Peyer's patch (tissue), 4 donors: Measurements from ENCODE around the gene ZNF638. TPM values are rescaled to one million over a fixed set of nuclear protein-coding genes. Genes with fewer than 3 reads are reported as not detected.
"Not testable (repeated sequence)": the region's sequence is repeated elsewhere in the genome, so short reads cannot be mapped to it uniquely, and the experiment has no call there.

Source experiments
- DNase-seq, 3 donors: peaks; one replicate each; pipeline ENCODE4 v3.0.0-alpha.2; 2017 to 2019
- H3K27ac ChIP-seq, 4 donors: fragments of 200-600 bp; sonication (generic); one replicate each; pipeline ENCODE4 v1.5.1; 2016 to 2019
- H3K27me3 ChIP-seq, 2 donors: fragments of 200-600 bp; sonication (generic); one replicate each; pipeline ENCODE4 v1.5.1; 2019
- H3K36me3 ChIP-seq, 3 donors: fragments of 200-600 bp; sonication (generic); one replicate each; pipeline ENCODE4 v1.5.1; 2016 to 2019
- H3K4me1 ChIP-seq, 4 donors: fragments of 200-600 bp; sonication (generic); one replicate each; pipeline ENCODE4 v1.5.1; 2016 to 2019
- H3K4me3 ChIP-seq, 4 donors: fragments of 200-600 bp; sonication (generic); 1 replicate in 3 of 4; 2 replicates in 1 of 4; pipeline ENCODE4 v1.5.1; 2016 to 2019; ENCODE audit warnings: mild to moderate bottlenecking in 1 of 4
- H3K9me3 ChIP-seq, 4 donors: fragments of 200-600 bp; sonication (generic); one replicate each; pipeline ENCODE4 v1.5.1; 2016 to 2019; ENCODE audit warnings: mild to moderate bottlenecking in 1 of 4
- POLR2A ChIP-seq, 2 donors: fragments of 450-650 bp; IDR thresholded peaks; one replicate each; pipeline ENCODE4 v1.5.1; 2017; ENCODE audit warnings: antibody characterized with exemption in 2 of 2, mild to moderate bottlenecking in 2 of 2, moderate library complexity in 2 of 2
- total RNA-seq, 4 donors: library from RNA; depleted of rRNA; stranded (reverse); fragments of >200 nt; gene quantifications; one replicate each; pipeline ENCODE4 v1.1.0, GENCODE V29; 2016
- TF ChIP-seq, protein P1 (sequence below), 6 experiments: fragments of 450-650 bp in 4 of 6; fragments of 200-600 bp in 2 of 6; sonication (generic) in 1 of 6; IDR thresholded peaks; one replicate each; pipeline ENCODE4 v1.5.1; 2017 to 2019; ENCODE audit warnings: antibody characterized with exemption in 6 of 6, mild to moderate bottlenecking in 3 of 6, moderate library complexity in 1 of 6

ZNF638 gene
- total RNA-seq, 4 donors from 2014 or later, result 155 to 539 (median 174) TPM

DNA sequence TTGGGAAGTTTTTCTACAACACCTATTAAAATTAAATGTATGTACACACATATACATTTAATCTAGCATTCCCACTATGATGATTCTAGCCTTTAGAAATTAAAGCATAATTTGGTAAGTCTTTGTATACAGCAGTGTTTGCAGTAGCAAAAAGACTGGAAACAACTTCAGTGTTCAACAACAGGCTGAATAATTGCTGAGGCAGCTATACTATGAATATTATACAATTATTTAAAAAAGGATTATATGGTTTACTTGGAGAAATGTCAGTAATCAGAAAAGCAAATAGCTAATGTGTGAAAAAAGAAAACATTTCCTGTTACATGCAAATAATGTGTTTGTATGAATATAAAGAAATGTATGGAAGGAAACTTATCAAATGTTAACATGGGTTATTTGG is 1.4 kb upstream of the ZNF638 start:
- H3K27me3 ChIP-seq, result no peaks in the 10 kb centered on the region
- DNase-seq, result no peak
- no peak overlapping the region for H3K4me3 ChIP-seq
- TF ChIP-seq, protein P1, sequence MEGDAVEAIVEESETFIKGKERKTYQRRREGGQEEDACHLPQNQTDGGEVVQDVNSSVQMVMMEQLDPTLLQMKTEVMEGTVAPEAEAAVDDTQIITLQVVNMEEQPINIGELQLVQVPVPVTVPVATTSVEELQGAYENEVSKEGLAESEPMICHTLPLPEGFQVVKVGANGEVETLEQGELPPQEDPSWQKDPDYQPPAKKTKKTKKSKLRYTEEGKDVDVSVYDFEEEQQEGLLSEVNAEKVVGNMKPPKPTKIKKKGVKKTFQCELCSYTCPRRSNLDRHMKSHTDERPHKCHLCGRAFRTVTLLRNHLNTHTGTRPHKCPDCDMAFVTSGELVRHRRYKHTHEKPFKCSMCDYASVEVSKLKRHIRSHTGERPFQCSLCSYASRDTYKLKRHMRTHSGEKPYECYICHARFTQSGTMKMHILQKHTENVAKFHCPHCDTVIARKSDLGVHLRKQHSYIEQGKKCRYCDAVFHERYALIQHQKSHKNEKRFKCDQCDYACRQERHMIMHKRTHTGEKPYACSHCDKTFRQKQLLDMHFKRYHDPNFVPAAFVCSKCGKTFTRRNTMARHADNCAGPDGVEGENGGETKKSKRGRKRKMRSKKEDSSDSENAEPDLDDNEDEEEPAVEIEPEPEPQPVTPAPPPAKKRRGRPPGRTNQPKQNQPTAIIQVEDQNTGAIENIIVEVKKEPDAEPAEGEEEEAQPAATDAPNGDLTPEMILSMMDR (IDR thresholded peaks at IDR 0.05), result no peak
- no peak for TF ChIP-seq POLR2A (IDR thresholded peaks at IDR 0.05)
- peaks cover 0 to 15% (median 0%) of the 10 kb centered on the region in 4 donors for H3K4me1 ChIP-seq
- H3K9me3 ChIP-seq, result no peaks in the 10 kb centered on the region
- no peaks in the 10 kb centered on the region for H3K36me3 ChIP-seq
- no peak overlapping the region for H3K27ac ChIP-seq

- peak overlapping the region in 1 of 4 donors; percentile 88 for H3K27ac ChIP-seq
- DNase-seq, result no peak
- peak overlapping the region; percentile 68 to 93 (median 83) for H3K4me3 ChIP-seq
Observed at GRCh38 chr2:71330585-71331330, 824 bp upstream of the ZNF638 start.

DNA sequence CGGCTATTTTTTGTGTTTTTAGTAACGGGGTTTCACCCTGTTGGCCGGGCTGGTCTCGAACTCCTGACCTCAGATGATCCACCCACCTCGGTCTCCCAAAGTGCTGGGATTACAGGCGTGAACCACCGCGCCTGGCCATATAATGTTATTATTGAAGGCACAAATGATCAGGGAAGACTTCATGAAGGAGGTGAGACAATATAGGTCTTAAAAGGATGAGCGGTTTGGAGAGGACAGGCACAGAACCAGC is 326 bp upstream of the ZNF638 start:
- H3K4me1 ChIP-seq, result peaks cover 0 to 15% (median 0%) of the 10 kb centered on the region in 4 donors
- peak in 1 of 3 donors; percentile 17 for DNase-seq
- H3K36me3 ChIP-seq, H3K27me3 ChIP-seq, H3K9me3 ChIP-seq: not testable (repeated sequence)
- H3K4me3 ChIP-seq, result peak overlapping the region; percentile 68 to 93 (median 83)
- peak overlapping the region in 2 of 4 donors; percentile 88 to 95 for H3K27ac ChIP-seq

More at GRCh38 chr2:71330585-71331330, 824 bp upstream of the ZNF638 start:
- no peaks in the 10 kb centered on the region for H3K27me3 ChIP-seq
- peaks cover 0 to 15% (median 0%) of the 10 kb centered on the region in 4 donors for H3K4me1 ChIP-seq
- TF ChIP-seq, protein P1 (IDR thresholded peaks at IDR 0.05), result no peak
- TF ChIP-seq POLR2A (IDR thresholded peaks at IDR 0.05), result no peak
- no peaks in the 10 kb centered on the region for H3K36me3 ChIP-seq
- no peaks in the 10 kb centered on the region for H3K9me3 ChIP-seq

DNA sequence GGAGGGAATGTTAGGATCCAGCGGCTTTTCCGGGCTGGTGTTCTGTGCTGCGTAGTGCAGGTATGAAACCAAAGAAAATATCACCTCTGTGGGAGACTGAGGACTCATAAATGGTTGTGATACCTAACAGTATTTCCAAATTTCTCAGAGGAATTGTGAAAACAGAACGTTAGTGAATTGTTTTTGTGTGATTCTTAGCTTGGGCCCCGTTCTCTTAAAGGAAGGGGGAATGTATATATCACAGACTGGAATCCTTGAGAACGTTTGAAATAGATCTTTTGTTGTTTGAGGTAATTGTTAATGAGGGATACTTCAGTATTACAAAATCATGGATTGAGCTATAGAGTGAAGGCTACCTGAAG is 834 bp downstream of the ZNF638 start:
- Histone ChIP-seq H3K9me3 (no peaks in the 10 kb centered on the region), H3K27me3 (no peaks in the 10 kb centered on the region), H3K36me3 (no peaks in the 10 kb centered on the region), H3K27ac (peak overlapping the region; percentile 83 to 95 (median 90)), H3K4me1 (peaks cover 0 to 22% (median 0%) of the 10 kb centered on the region in 4 donors), H3K4me3 (peak overlapping the region; percentile 68 to 93 (median 83))
- DNase-seq, result no peak
- no peak for TF ChIP-seq POLR2A (IDR thresholded peaks at IDR 0.05)
- TF ChIP-seq, protein P1 (IDR thresholded peaks at IDR 0.05), result no peak

DNA sequence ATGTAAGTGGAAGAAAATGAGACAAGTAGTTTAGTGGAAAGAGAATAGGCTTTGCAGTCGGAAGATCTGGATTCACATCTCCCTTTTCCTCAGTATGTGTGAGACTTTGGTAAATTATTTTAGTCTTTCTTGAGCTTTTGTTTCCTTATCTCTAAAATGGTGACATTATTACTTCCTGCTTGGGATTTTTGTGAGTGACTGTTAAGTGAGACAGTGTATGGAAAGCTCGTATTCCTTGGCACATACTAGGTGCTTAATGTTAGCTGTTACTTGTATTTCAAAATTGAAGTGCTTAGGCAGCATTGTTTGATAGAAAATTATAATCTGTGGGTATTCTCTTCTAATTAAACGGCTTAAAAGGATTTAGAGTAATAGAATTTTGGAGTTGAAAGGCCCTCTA is 2.0 kb downstream of the ZNF638 start:
- DNase-seq, result no peak
- H3K36me3 ChIP-seq, result no peaks in the 10 kb centered on the region
- TF ChIP-seq, protein P1 (IDR thresholded peaks at IDR 0.05), result no peak
- no peak for TF ChIP-seq POLR2A (IDR thresholded peaks at IDR 0.05)
- H3K27me3 ChIP-seq, result no peaks in the 10 kb centered on the region
- peaks cover 0 to 27% (median 0%) of the 10 kb centered on the region in 4 donors for H3K4me1 ChIP-seq
- H3K27ac ChIP-seq, result no peak overlapping the region
- H3K4me3 ChIP-seq, result peak overlapping the region in 2 of 4 donors; percentile 79 to 93
- H3K9me3 ChIP-seq, result no peaks in the 10 kb centered on the region

GRCh38 chr2:71336384-71336783 is 4.8 kb downstream of the ZNF638 start:
- no peaks in the 10 kb centered on the region for H3K9me3 ChIP-seq

More at GRCh38 chr2:71336384-71336783, 4.8 kb downstream of the ZNF638 start:
- Histone ChIP-seq H3K4me1 (peaks cover 0 to 44% (median 0%) of the 10 kb centered on the region in 4 donors), H3K36me3 (no peaks in the 10 kb centered on the region), H3K27me3 (no peaks in the 10 kb centered on the region), H3K27ac (no peak overlapping the region), H3K4me3 (no peak overlapping the region)
- TF ChIP-seq POLR2A (IDR thresholded peaks at IDR 0.05), result no peak
- TF ChIP-seq, protein P1 (IDR thresholded peaks at IDR 0.05), result no peak
- no peak for DNase-seq
